CD4-positive, CD25-positive, alpha-beta regulatory T cell (primary cell): ENCODE results near the gene POMT2. TPM values are rescaled to one million over a fixed set of nuclear protein-coding genes. Genes with fewer than 3 reads are reported as not detected.
"Not testable (repeated sequence)": the region's sequence is repeated elsewhere in the genome, so short reads cannot be mapped to it uniquely, and the experiment has no call there.

Experiments used
- ATAC-seq, 2 donors: fragments of 150-1000 bp; cut with Tn5 transposase; one replicate each; pipeline ENCODE4 v1.10.0; 2021; ENCODE audit warnings: low read depth in 2 of 2, moderate number of reproducible peaks in 2 of 2, moderate library complexity in 1 of 2
- DNase-seq, 3 donors: peaks; one replicate each; pipeline versions ENCODE4 v3.0.0 to v3.0.0-alpha.2; 2012 to 2022; ENCODE audit warnings: mixed read lengths in 1 of 3
- H3K27ac ChIP-seq: one replicate; pipeline ENCODE4 v1.7.0; 2013; ENCODE audit warnings: mild to moderate bottlenecking, low read length; ENCODE audit not compliant: insufficient read depth, poor library complexity, severe bottlenecking
- H3K27me3 ChIP-seq: one replicate; pipeline ENCODE4 v1.7.0; 2013; ENCODE audit warnings: low read length; ENCODE audit not compliant: control insufficient read depth, insufficient read depth
- H3K36me3 ChIP-seq: one replicate; pipeline ENCODE4 v1.7.0; 2013; ENCODE audit warnings: mild to moderate bottlenecking, low read length, moderate library complexity; ENCODE audit not compliant: control insufficient read depth, insufficient read depth
- H3K4me1 ChIP-seq: 2 replicates; pipeline ENCODE4 v1.7.0; 2013; ENCODE audit warnings: mild to moderate bottlenecking, low read length; ENCODE audit not compliant: insufficient read depth, control insufficient read depth, poor library complexity, severe bottlenecking
- H3K4me3 ChIP-seq: one replicate; pipeline ENCODE4 v1.7.0; 2013; ENCODE audit warnings: low read depth, mild to moderate bottlenecking, low read length, moderate library complexity
- H3K9me3 ChIP-seq, 2 experiments: 1 replicate in 1 of 2; 2 replicates in 1 of 2; pipeline ENCODE4 v1.7.0; 2013; ENCODE audit warnings: low read length in 2 of 2, mild to moderate bottlenecking in 1 of 2, moderate library complexity in 1 of 2; ENCODE audit not compliant: control insufficient read depth in 2 of 2
- H3K27ac Mint-ChIP-seq, 3 donors: one replicate each; pipeline ENCODE4 v1.8.0; 2020 to 2022; ENCODE audit warnings: mild to moderate bottlenecking in 3 of 3, mixed read lengths in 3 of 3, moderate library complexity in 2 of 3
- H3K27me3 Mint-ChIP-seq: one replicate; pipeline ENCODE4 v1.8.0; 2022; ENCODE audit warnings: mild to moderate bottlenecking, mixed read lengths
- H3K36me3 Mint-ChIP-seq: one replicate; pipeline ENCODE4 v1.8.0; 2020; ENCODE audit warnings: mixed read lengths
- H3K4me1 Mint-ChIP-seq, 4 donors: one replicate each; pipeline ENCODE4 v1.8.0; 2020 to 2022; ENCODE audit warnings: mixed read lengths in 4 of 4, mild to moderate bottlenecking in 1 of 4
- H3K4me3 Mint-ChIP-seq, 4 donors: one replicate each; pipeline ENCODE4 v1.8.0; 2020 to 2022; ENCODE audit warnings: mild to moderate bottlenecking in 4 of 4, mixed read lengths in 4 of 4, moderate library complexity in 3 of 4
- H3K9me3 Mint-ChIP-seq, 7 donors: one replicate each; pipeline ENCODE4 v1.8.0; 2020 to 2022; ENCODE audit warnings: mixed read lengths in 7 of 7, mild to moderate bottlenecking in 3 of 7, moderate library complexity in 2 of 7
- polyA plus RNA-seq, 4 donors: library from polyadenylated mRNA; unstranded; fragments of 300-500 nt; fragmentation: Illumina TruSeq; gene quantifications; one replicate each; pipeline ENCODE4 v1.2.3, GENCODE V29; 2021
- total RNA-seq: library from RNA; stranded (reverse); gene quantifications from one replicate; pipeline ENCODE4 v1.2.3, GENCODE V29; 2022

POMT2 gene
- total and polyA plus RNA-seq, 5 donors from 2014 or later, result 0.53 to 11.3 (median 1.9) TPM

- Mint-ChIP-seq H3K36me3 (no peaks in the 10 kb centered on the region), H3K27me3 (no peaks in the 10 kb centered on the region), H3K4me3 (peak overlapping the region in 1 of 4 donors; percentile 44), H3K27ac (no peak overlapping the region), H3K4me1 (peaks cover 5 to 21% (median 16%) of the 10 kb centered on the region in 4 donors), H3K9me3 (no peaks in the 10 kb centered on the region)
- no peak overlapping the region for H3K4me3 ChIP-seq
- ATAC-seq (no peak), DNase-seq (no peak)
- no peaks in the 10 kb centered on the region for H3K9me3 ChIP-seq
- H3K27ac ChIP-seq, result no peak overlapping the region
- H3K36me3 ChIP-seq, result no peaks in the 10 kb centered on the region
- H3K27me3 ChIP-seq, result no peaks in the 10 kb centered on the region
- H3K4me1 ChIP-seq, result peaks cover 15% of the 10 kb centered on the region
Observed at GRCh38 chr14:77323571-77323970, 2.9 kb upstream of the POMT2 start.

DNA sequence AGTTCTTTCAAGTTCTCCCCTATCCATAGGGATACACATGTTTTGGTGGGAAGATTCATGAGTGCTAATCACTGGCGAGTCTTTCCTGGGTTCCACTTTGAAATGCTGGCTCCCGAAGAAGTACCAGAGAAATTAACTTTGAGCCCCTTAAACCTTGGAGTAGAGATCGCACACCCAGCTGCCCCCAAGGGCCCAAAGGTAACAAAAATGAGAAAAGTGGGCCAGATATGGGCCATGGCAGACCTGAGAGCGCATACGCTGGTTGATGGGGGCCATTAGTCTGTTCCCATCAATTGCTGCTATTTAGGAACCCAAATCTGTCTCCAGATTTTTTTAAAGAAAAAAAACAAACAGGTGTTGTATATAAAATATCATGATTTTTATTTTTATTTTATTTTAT is 2.3 kb upstream of the POMT2 start:
- H3K4me3 ChIP-seq, result no peak overlapping the region
- H3K9me3 Mint-ChIP-seq, result no peaks in the 10 kb centered on the region
- peak overlapping the region in 1 of 3 donors; percentile 99 for H3K27ac Mint-ChIP-seq
- H3K4me3 Mint-ChIP-seq, result peak overlapping the region in 1 of 4 donors; percentile 99
- no peaks in the 10 kb centered on the region for H3K27me3 Mint-ChIP-seq
- H3K4me1 ChIP-seq, result peaks cover 15% of the 10 kb centered on the region
- no peaks in the 10 kb centered on the region for H3K36me3 Mint-ChIP-seq
- no peak for ATAC-seq
- H3K36me3 ChIP-seq, result no peaks in the 10 kb centered on the region
- DNase-seq, result no peak
- peaks cover 5 to 21% (median 16%) of the 10 kb centered on the region in 4 donors for H3K4me1 Mint-ChIP-seq
- H3K27ac ChIP-seq, result no peak overlapping the region
- no peaks in the 10 kb centered on the region for H3K9me3 ChIP-seq
- no peaks in the 10 kb centered on the region for H3K27me3 ChIP-seq

DNA sequence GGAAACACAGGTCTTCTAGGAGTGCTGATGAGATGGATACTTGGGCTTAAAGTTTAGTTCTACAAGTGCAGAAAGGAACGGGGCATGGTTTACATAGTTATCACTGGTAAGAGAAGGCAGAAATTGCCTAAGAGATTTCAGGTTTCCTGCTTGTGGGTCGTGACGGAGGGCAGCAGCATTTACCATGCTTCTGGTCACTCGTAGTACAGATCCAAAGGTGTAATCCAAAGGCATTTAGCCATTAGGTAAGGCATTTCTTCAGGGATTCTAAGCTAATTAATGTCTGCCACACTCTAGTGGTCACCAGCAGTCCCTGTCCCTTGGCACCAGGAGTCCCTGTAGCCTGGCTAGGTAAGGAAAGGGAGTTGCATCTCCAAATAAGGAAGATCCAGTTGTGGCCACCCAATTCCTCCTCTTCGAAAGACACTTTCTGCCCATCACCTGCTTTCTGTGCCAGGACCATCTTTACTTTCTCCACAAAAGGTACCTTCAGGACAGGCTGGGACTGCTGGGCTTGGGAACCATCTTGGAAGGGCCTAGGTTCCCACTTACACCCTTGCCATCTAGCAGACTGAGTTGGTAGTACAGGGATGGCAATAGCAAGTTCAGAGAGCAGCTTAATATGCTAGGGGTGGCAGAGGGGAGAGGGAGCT is 1.7 kb upstream of the POMT2 start:
- Mint-ChIP-seq H3K27ac (peak overlapping the region; percentile 98 to 100 (median 99)), H3K36me3 (no peaks in the 10 kb centered on the region), H3K27me3 (no peaks in the 10 kb centered on the region), H3K9me3 (no peaks in the 10 kb centered on the region), H3K4me3 (peak overlapping the region; percentile 97 to 99 (median 98)), H3K4me1 (peaks cover 5 to 21% (median 16%) of the 10 kb centered on the region in 4 donors)
- no peak for DNase-seq
- Histone ChIP-seq H3K27me3 (no peaks in the 10 kb centered on the region), H3K36me3 (no peaks in the 10 kb centered on the region), H3K9me3 (no peaks in the 10 kb centered on the region), H3K27ac (peak overlapping the region; percentile 94), H3K4me3 (peak overlapping the region; percentile 74), H3K4me1 (peaks cover 15% of the 10 kb centered on the region)
- no peak for ATAC-seq

DNA sequence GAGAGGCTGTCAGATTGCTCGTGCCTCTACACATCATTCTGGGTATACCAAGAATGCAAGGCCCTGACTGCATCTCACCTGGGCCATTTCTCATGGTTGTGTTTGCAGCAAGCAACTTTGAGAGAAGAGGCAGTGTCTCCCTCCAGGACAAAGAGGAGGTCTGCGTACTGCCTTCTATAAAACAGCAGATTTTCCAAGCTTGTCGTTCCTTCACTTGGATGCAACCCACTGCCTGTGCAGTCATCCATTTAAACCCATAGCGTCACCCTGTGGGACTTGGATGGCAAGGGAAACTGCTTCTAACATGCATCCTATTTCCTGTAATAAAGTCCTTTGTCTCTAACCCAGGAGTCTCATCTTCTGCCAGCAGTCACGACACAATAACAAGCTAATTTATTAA is 1.3 kb downstream of the POMT2 start:
- Mint-ChIP-seq H3K9me3 (no peaks in the 10 kb centered on the region), H3K36me3 (no peaks in the 10 kb centered on the region), H3K27ac (no peak overlapping the region), H3K27me3 (no peaks in the 10 kb centered on the region), H3K4me3 (peak overlapping the region; percentile 27 to 99 (median 94)), H3K4me1 (peaks cover 11 to 23% (median 17%) of the 10 kb centered on the region in 4 donors)
- peaks cover 15% of the 10 kb centered on the region for H3K4me1 ChIP-seq
- DNase-seq (no peak), ATAC-seq (no peak)
- H3K9me3 ChIP-seq, result no peaks in the 10 kb centered on the region
- H3K27me3 ChIP-seq, result no peaks in the 10 kb centered on the region
- no peak overlapping the region for H3K4me3 ChIP-seq
- H3K36me3 ChIP-seq, result no peaks in the 10 kb centered on the region
- H3K27ac ChIP-seq, result no peak overlapping the region

- H3K27me3 ChIP-seq, H3K27ac Mint-ChIP-seq, H3K9me3 ChIP-seq, H3K27me3 Mint-ChIP-seq, H3K9me3 Mint-ChIP-seq, H3K36me3 ChIP-seq, H3K27ac ChIP-seq, H3K36me3 Mint-ChIP-seq, ATAC-seq, DNase-seq, H3K4me3 ChIP-seq: not testable (repeated sequence)
- H3K4me1 Mint-ChIP-seq, result peaks cover 11 to 23% (median 17%) of the 10 kb centered on the region in 4 donors
- H3K4me3 Mint-ChIP-seq, result peak overlapping the region in 1 of 4 donors; percentile 27
- H3K4me1 ChIP-seq, result peaks cover 15% of the 10 kb centered on the region
Observed at GRCh38 chr14:77318756-77319155, 1.9 kb downstream of the POMT2 start.

DNA sequence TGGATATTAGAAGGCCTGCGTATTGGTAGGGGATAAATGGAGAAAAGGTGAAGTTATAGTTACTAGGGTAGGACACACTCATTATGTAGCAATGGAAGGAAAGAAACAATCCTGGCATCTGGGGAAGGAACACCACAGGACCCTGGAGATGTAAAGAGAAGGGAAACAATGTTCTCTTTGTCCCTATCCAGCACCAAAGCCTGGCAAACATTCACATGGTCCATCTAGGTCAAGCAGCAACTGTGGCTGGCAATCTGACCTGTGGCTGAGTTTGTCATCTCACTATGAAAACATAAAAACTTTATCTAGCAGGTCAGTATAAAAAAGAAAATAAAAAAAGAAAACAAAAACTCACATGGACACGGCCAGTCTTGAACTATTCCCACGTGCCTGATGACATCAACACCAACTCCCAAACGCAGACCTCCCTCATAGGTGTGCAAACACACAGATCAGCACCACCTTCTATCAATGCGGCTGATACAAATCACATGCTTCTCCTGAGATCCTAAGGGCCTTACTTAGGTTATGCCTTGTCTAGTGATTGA is 2.6 kb downstream of the POMT2 start:
- no peak overlapping the region for H3K4me3 ChIP-seq
- H3K27me3 ChIP-seq, result no peaks in the 10 kb centered on the region
- ATAC-seq, result no peak
- H3K4me3 Mint-ChIP-seq, result peak overlapping the region in 1 of 4 donors; percentile 67
- peaks cover 15% of the 10 kb centered on the region for H3K4me1 ChIP-seq
- H3K27me3 Mint-ChIP-seq, result no peaks in the 10 kb centered on the region
- no peaks in the 10 kb centered on the region for H3K9me3 ChIP-seq
- H3K27ac ChIP-seq, result no peak overlapping the region
- no peaks in the 10 kb centered on the region for H3K36me3 ChIP-seq
- DNase-seq, result no peak
- no peaks in the 10 kb centered on the region for H3K36me3 Mint-ChIP-seq
- peaks cover 11 to 23% (median 17%) of the 10 kb centered on the region in 4 donors for H3K4me1 Mint-ChIP-seq
- H3K9me3 Mint-ChIP-seq, result no peaks in the 10 kb centered on the region
- no peak overlapping the region for H3K27ac Mint-ChIP-seq

DNA sequence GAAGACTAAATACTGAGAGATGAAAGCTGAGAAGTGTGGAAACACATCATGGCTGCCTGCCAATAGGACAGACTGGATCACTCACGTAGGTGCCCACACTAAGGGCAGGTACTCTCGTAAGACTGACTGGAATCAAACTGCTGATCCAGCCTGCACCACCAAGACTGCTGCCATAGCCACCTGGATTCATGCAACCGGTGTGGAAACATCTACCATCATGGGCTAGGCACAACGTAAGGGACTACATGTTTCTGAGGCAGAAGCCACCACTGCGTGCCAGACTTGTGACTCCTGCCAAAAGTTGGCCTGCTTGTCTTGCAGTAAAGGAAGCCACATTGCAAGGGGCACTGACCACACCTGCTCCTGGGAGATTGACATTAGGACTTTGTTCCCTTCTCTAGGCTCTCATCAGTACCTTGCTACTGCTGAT is 3.8 kb downstream of the POMT2 start:
- no peaks in the 10 kb centered on the region for H3K36me3 ChIP-seq
- H3K27ac Mint-ChIP-seq, result no peak overlapping the region
- no peak overlapping the region for H3K4me3 Mint-ChIP-seq
- peaks cover 7% of the 10 kb centered on the region for H3K4me1 ChIP-seq
- ATAC-seq (no peak), DNase-seq (no peak)
- no peaks in the 10 kb centered on the region for H3K27me3 Mint-ChIP-seq
- no peaks in the 10 kb centered on the region for H3K36me3 Mint-ChIP-seq
- peaks cover 4 to 14% (median 10%) of the 10 kb centered on the region in 4 donors for H3K4me1 Mint-ChIP-seq
- no peaks in the 10 kb centered on the region for H3K9me3 ChIP-seq
- no peaks in the 10 kb centered on the region for H3K9me3 Mint-ChIP-seq
- H3K27ac ChIP-seq, result no peak overlapping the region
- H3K27me3 ChIP-seq, result no peaks in the 10 kb centered on the region
- H3K4me3 ChIP-seq, result no peak overlapping the region

DNA sequence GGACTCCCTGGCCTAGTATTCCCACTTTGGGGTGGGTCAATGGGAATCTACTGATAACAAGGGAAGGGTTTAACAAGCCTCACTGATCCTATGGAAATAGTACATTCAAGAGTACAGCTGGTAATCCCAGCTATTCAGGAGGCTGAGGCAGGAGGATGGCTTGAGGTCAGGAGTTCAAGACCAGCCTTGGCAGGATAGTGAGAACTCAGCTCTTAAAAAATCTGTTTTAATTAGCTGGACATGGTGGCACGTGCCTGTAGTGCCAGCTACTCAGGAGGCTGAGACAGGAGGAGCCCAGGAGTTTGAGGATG is 4.5 kb downstream of the POMT2 start:
- Mint-ChIP-seq H3K27ac (no peak overlapping the region), H3K36me3 (no peaks in the 10 kb centered on the region), H3K27me3 (no peaks in the 10 kb centered on the region), H3K4me1 (peaks cover 4 to 11% (median 8%) of the 10 kb centered on the region in 4 donors), H3K4me3 (peak overlapping the region in 1 of 4 donors; percentile 77), H3K9me3 (no peaks in the 10 kb centered on the region)
- Histone ChIP-seq H3K4me3 (no peak overlapping the region), H3K9me3 (no peaks in the 10 kb centered on the region), H3K27me3 (no peaks in the 10 kb centered on the region), H3K36me3 (no peaks in the 10 kb centered on the region), H3K27ac (no peak overlapping the region), H3K4me1 (peaks cover 6% of the 10 kb centered on the region)
- DNase-seq, result no peak
- ATAC-seq, result no peak
